Smooth muscle cell (in vitro differentiated cells): ENCODE measurements around the gene TDRD3. TPM values are rescaled to one million over a fixed set of nuclear protein-coding genes. Genes with fewer than 3 reads are reported as not detected.
A peak's percentile ranks its signal among the peaks of the same experiment; 100 is the strongest.

Experiments used
- DNase-seq: peaks from one replicate; lab custom pipeline; 2025; ENCODE audit not compliant: unreplicated experiment; lab: John Stamatoyannopoulos, UW
- H2AFZ ChIP-seq: fragments of 200-600 bp; sonication (generic); 2 replicates; pipeline ENCODE4 v1.6.0; 2016; ENCODE audit warnings: antibody characterized with exemption, low read depth, mild to moderate bottlenecking
- H3F3A ChIP-seq: fragments of 200-600 bp; sonication (generic); 2 replicates; pipeline ENCODE4 v1.6.0; 2017; ENCODE audit warnings: antibody characterized with exemption, low read depth
- H3K27ac ChIP-seq: fragments of 200-600 bp; sonication (generic); 2 replicates; pipeline ENCODE4 v1.5.1; 2016; ENCODE audit warnings: low read depth, mild to moderate bottlenecking
- H3K27me3 ChIP-seq: fragments of 200-600 bp; sonication (generic); 2 replicates; pipeline ENCODE4 v1.6.1; 2016; ENCODE audit warnings: low read depth, mild to moderate bottlenecking
- H3K36me3 ChIP-seq: fragments of 200-600 bp; sonication (generic); 2 replicates; pipeline ENCODE4 v1.5.1; 2016; ENCODE audit warnings: low read depth
- H3K4me1 ChIP-seq: fragments of 200-600 bp; sonication (generic); 2 replicates; pipeline ENCODE4 v1.5.1; 2016; ENCODE audit warnings: low read depth
- H3K4me2 ChIP-seq: fragments of 200-600 bp; sonication (generic); 2 replicates; pipeline ENCODE4 v1.6.0; 2016; ENCODE audit warnings: mild to moderate bottlenecking
- H3K4me3 ChIP-seq: fragments of 200-600 bp; sonication (generic); 2 replicates; pipeline ENCODE4 v1.5.1; 2016; ENCODE audit warnings: mild to moderate bottlenecking
- H3K79me2 ChIP-seq: fragments of 200-600 bp; sonication (generic); 2 replicates; pipeline ENCODE4 v1.6.0; 2016; ENCODE audit warnings: low read depth, mild to moderate bottlenecking
- H3K9ac ChIP-seq: fragments of 200-600 bp; sonication (generic); 2 replicates; pipeline ENCODE4 v1.6.0; 2016; ENCODE audit warnings: low read depth
- H3K9me3 ChIP-seq: fragments of 200-600 bp; sonication (generic); replicated peaks from 2 replicates; pipeline ENCODE4 v1.5.1; 2016; ENCODE audit warnings: low read depth
- H4K20me1 ChIP-seq: fragments of 200-600 bp; sonication (generic); 2 replicates; pipeline ENCODE4 v1.6.0; 2016; ENCODE audit warnings: low read depth
- CTCF ChIP-seq: fragments of 200-600 bp; sonication (generic); IDR thresholded peaks from 2 replicates; pipeline ENCODE4 v1.5.1; 2017; ENCODE audit warnings: borderline replicate concordance, mild to moderate bottlenecking, antibody characterized with exemption; ENCODE audit not compliant: insufficient read depth, poor library complexity, severe bottlenecking
- WGBS: methylation state at CpG from one replicate; pipeline ENCODE4 v1.1.7; 2016; ENCODE audit warnings: low lambda C conversion rate; 5-methylcytosine and 5-hydroxymethylcytosine counted together
- polyA plus RNA-seq: library from polyadenylated mRNA; unstranded; fragments of >200 nt; fragmentation: Nextera tagmentation; extraction: Ambion mirVana; gene quantifications from 2 replicates; pipeline ENCODE4 v1.2.1, GENCODE V29; 2016
- total RNA-seq: library from RNA; depleted of rRNA; stranded (reverse); fragments of >200 nt; gene quantifications from 2 replicates; pipeline ENCODE4 v1.2.3, GENCODE V29; 2014

The TDRD3 gene
- total RNA-seq (20.4 and 26.8 TPM in 2 replicates), polyA plus RNA-seq (7.3 and 8.3 TPM in 2 replicates)

GRCh38 chr13:60396783-60397703 is at the start of gene TDRD3:
Gene TDRD3, plus strand, starts transcription at chr13:60397220. Its CDS starts 145 bp downstream, at chr13:60397365.
- DNase-seq: peak; percentile 90
- Histone ChIP-seq H3F3A (peaks cover 19% of the 10 kb centered on the region), H3K4me2 (peak within 1 kb of the TSS; percentile 93), H3K4me3 (peak within 1 kb of the TSS; percentile 78), H3K9ac (peak within 1 kb of the TSS; percentile 70), H3K4me1 (peaks cover 9% of the 10 kb centered on the region), H3K79me2 (peaks cover 40% of the 10 kb centered on the region), H3K27me3 (no peaks in the 10 kb centered on the region), H4K20me1 (peaks cover 12% of the 10 kb centered on the region), H3K36me3 (no peaks in the 10 kb centered on the region), H3K27ac (peak within 1 kb of the TSS; percentile 71), H2AFZ (peak within 1 kb of the TSS; percentile 99), H3K9me3 (no peaks in the 10 kb centered on the region)
- peak; percentile 59 for TF ChIP-seq CTCF
- WGBS: 1% methylated on average over 39 of the region's 84 CpGs

- Histone ChIP-seq H3K36me3 (no peaks in the 10 kb centered on the region), H3K4me2 (no peak overlapping the region), H3K9ac (no peak overlapping the region), H4K20me1 (no peaks in the 10 kb centered on the region), H3F3A (no peaks in the 10 kb centered on the region), H3K27ac (no peak overlapping the region), H3K4me1 (no peaks in the 10 kb centered on the region), H3K9me3 (no peaks in the 10 kb centered on the region), H3K4me3 (no peak overlapping the region), H2AFZ (no peak overlapping the region), H3K27me3 (peaks cover 2% of the 10 kb centered on the region), H3K79me2 (no peaks in the 10 kb centered on the region)
- 85% methylated on average over 2 of the region's 2 CpGs for WGBS
- no peak for TF ChIP-seq CTCF
- DNase-seq: no peak
Observed at GRCh38 chr13:60347690-60348089, 49.3 kb upstream of the TDRD3 start.

- Histone ChIP-seq H3K4me1 (no peaks in the 10 kb centered on the region), H2AFZ (no peak overlapping the region), H3K27me3 (no peaks in the 10 kb centered on the region), H3F3A (no peaks in the 10 kb centered on the region), H4K20me1 (no peaks in the 10 kb centered on the region), H3K36me3 (no peaks in the 10 kb centered on the region), H3K27ac (no peak overlapping the region), H3K4me3 (no peak overlapping the region), H3K79me2 (no peaks in the 10 kb centered on the region), H3K9me3 (no peaks in the 10 kb centered on the region), H3K4me2 (no peak overlapping the region), H3K9ac (no peak overlapping the region)
- TF ChIP-seq CTCF: no peak
- WGBS: 78% methylated on average over 3 of the region's 3 CpGs
- DNase-seq: no peak
Observed at GRCh38 chr13:60348097-60348496, 48.9 kb upstream of the TDRD3 start.
